ENCODE data around the gene CPNE4. TPM values are rescaled to one million over a fixed set of nuclear protein-coding genes. Genes with fewer than 3 reads are reported as not detected.

CPNE4 gene
- total and polyA plus RNA-seq, 4 donors = 3.2 to 22.8 (median 16.7) TPM

DNA sequence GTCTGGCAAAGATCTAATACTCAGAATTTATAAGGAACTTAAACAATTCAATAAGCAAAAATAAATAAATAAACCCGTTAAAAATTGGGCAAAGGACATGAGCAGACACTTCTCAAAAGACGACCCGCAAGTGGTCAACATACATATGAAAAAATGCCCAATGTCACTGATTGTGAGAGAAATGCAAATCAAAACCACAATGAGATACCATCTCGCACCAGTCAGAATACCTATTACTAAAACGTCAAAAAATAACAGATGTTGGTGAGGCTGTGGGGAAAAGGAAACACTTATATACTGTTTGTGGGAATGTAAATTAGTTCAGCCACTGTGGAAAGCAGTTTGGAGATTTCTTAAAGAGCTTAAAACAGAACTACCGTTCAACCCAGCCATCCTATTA lies 344.0 kb downstream of the CPNE4 start:
- Histone ChIP-seq H3K27ac (ENCODE audit: low read depth, low read length) (no peak overlapping the region), H3K27me3 (ENCODE audit: control insufficient read depth, insufficient read depth, low read length) (no peaks in the 10 kb centered on the region), H3K9me3 (ENCODE audit: control insufficient read depth, insufficient read depth, low read length) (no peaks in the 10 kb centered on the region), H3K4me1 (ENCODE audit: control insufficient read depth, insufficient read depth, low read length) (no peaks in the 10 kb centered on the region), H3K4me3 (ENCODE audit: low read depth, low read length) (no peak overlapping the region), H3K36me3 (ENCODE audit: control insufficient read depth, insufficient read depth, low read length) (no peaks in the 10 kb centered on the region)
- WGBS (ENCODE audit: insufficient coverage) = no CpG with 5 or more reads among the region's 6 CpGs
- no peak for DNase-seq (ENCODE audit: low read depth in 4 of 6, low spot score in 6 of 6)

DNA sequence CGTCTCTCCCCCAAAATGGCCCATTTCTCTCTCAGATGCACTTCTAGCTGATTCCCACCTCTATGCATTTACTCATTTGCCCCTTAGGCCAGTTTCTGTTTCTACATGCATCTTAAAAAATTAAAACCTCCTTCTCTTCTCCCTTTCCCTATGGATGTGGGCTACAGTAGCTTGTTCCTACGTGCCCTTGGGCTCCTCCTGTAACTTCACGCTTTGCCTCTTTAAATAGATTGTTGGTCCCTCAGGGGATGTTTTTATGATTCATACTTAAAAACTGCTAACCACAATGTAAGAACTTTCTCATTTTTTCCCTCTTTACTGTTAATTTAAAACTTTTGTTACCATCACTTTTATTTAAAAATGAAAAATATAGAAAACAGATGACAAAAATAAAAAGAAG lies 346.4 kb downstream of the CPNE4 start:
- no peak for DNase-seq (ENCODE audit: low read depth in 4 of 6, low spot score in 6 of 6)
- Histone ChIP-seq H3K9me3 (ENCODE audit: control insufficient read depth, insufficient read depth, low read length) (no peaks in the 10 kb centered on the region), H3K27ac (ENCODE audit: low read depth, low read length) (no peak overlapping the region), H3K36me3 (ENCODE audit: control insufficient read depth, insufficient read depth, low read length) (no peaks in the 10 kb centered on the region), H3K27me3 (ENCODE audit: control insufficient read depth, insufficient read depth, low read length) (no peaks in the 10 kb centered on the region), H3K4me3 (ENCODE audit: low read depth, low read length) (no peak overlapping the region), H3K4me1 (ENCODE audit: control insufficient read depth, insufficient read depth, low read length) (no peaks in the 10 kb centered on the region)
- WGBS (ENCODE audit: insufficient coverage) = 100% methylated on average over 1 of the region's 3 CpGs

DNA sequence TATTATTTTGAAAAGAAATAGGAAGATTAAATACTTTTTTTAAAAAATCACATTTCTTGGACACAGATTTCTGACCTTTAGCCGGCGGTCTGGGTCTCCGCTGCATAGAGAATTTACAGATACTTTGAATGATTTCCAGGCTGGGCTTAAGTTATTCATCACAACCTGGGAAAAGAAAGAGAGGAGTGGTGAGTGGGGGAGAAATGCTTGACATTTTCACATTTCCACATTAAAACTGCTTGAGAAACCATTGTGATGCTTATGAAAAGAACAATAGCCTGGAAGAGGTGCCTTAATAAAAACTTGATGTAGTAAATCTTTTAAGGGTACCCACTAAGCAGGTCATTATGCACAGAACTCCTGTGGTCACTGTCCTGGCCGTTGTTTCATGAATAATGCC lies 365.2 kb downstream of the CPNE4 start:
- H3K27me3 ChIP-seq (ENCODE audit: control insufficient read depth, insufficient read depth, low read length) = no peaks in the 10 kb centered on the region
- H3K4me1 ChIP-seq (ENCODE audit: control insufficient read depth, insufficient read depth, low read length) = no peaks in the 10 kb centered on the region
- no peak for DNase-seq (ENCODE audit: low read depth in 4 of 6, low spot score in 6 of 6)
- H3K27ac ChIP-seq (ENCODE audit: low read depth, low read length) = no peak overlapping the region
- H3K4me3 ChIP-seq (ENCODE audit: low read depth, low read length) = no peak overlapping the region
- WGBS (ENCODE audit: insufficient coverage) = no CpG with 5 or more reads among the region's 4 CpGs
- no peaks in the 10 kb centered on the region for H3K9me3 ChIP-seq (ENCODE audit: control insufficient read depth, insufficient read depth, low read length)
- no peaks in the 10 kb centered on the region for H3K36me3 ChIP-seq (ENCODE audit: control insufficient read depth, insufficient read depth, low read length)

DNA sequence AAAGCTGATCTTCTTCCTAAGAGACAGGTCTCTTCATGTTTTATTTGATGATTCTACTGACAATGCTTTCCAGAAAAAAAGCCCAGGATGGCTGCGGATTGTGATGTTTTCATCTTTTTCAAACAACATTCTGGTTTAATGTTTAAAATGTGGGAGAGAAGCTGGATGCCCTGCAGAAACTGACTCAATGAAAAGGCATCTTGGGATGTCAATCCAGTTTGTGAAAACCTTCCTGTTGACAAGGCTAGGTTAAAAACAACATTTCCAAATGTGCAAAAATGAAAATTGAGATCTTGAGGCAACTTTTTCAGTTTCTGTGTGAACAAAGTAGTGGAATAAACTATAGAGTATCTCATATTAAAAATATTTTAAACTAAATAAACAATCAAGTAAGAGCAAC lies 376.0 kb downstream of the CPNE4 start:
- H3K9me3 ChIP-seq (ENCODE audit: control insufficient read depth, insufficient read depth, low read length) = no peaks in the 10 kb centered on the region
- no peaks in the 10 kb centered on the region for H3K27me3 ChIP-seq (ENCODE audit: control insufficient read depth, insufficient read depth, low read length)
- H3K4me1 ChIP-seq (ENCODE audit: control insufficient read depth, insufficient read depth, low read length) = no peaks in the 10 kb centered on the region
- WGBS (ENCODE audit: insufficient coverage) = no CpG with 5 or more reads among the region's 1 CpG
- no peak for DNase-seq (ENCODE audit: low read depth in 4 of 6, low spot score in 6 of 6)
- no peaks in the 10 kb centered on the region for H3K36me3 ChIP-seq (ENCODE audit: control insufficient read depth, insufficient read depth, low read length)
- H3K27ac ChIP-seq (ENCODE audit: low read depth, low read length) = no peak overlapping the region
- H3K4me3 ChIP-seq (ENCODE audit: low read depth, low read length) = no peak overlapping the region

DNA sequence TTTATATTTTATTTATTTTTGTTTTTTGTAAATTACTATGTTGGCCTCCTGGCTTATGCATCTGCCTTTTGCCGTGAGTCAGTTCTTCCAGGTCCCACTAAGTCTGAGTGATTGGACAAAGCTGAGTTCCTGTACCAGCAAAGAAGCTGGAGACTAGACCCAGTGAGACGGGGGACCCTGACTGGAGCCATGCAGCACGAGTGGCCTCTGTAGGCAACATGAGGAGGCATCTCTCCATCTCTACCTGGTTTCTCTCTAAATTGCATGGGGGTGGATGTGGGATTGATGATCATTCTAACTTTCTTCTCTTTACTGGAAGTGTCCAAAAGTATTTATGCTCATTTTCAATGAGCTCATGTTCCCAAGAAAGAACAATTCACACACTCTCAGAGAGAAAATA lies 376.7 kb downstream of the CPNE4 start:
- Histone ChIP-seq H3K27me3 (ENCODE audit: control insufficient read depth, insufficient read depth, low read length) (no peaks in the 10 kb centered on the region), H3K36me3 (ENCODE audit: control insufficient read depth, insufficient read depth, low read length) (no peaks in the 10 kb centered on the region), H3K9me3 (ENCODE audit: control insufficient read depth, insufficient read depth, low read length) (no peaks in the 10 kb centered on the region), H3K27ac (ENCODE audit: low read depth, low read length) (no peak overlapping the region), H3K4me1 (ENCODE audit: control insufficient read depth, insufficient read depth, low read length) (no peaks in the 10 kb centered on the region), H3K4me3 (ENCODE audit: low read depth, low read length) (no peak overlapping the region)
- no peak for DNase-seq (ENCODE audit: low read depth in 4 of 6, low spot score in 6 of 6)
- WGBS (ENCODE audit: insufficient coverage) = 100% methylated on average over 2 of the region's 3 CpGs

DNA sequence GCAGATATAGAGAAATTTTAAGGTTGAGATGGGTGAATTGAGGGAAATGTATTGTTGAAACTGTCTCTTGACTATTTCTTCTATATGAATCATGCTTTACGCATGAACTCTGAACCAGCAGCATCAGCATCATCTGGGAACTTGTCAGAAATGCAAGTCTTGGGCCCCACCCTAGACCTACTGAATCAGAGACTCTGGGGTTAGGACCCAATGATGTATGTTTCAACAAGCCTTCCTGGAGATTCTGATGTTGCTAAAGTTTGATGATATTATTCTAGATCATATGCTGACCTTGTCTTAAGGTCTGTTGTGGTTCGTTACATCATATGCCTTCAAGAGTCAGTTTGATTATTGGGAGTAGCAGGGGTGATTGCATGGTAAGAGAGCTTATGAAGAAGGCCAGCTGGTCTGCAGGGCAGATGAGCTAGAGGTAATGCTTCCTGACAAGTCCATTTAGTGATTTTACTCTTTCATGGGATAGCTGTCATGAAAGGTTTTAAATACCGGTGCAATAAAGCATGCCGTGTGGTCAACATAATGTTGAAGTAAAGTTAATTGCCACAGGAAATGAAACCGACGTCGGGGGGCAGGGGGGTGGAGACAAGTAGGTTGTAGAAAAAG lies 379.6 kb downstream of the CPNE4 start:
- Histone ChIP-seq H3K27ac (ENCODE audit: low read depth, low read length) (no peak overlapping the region), H3K27me3 (ENCODE audit: control insufficient read depth, insufficient read depth, low read length) (no peaks in the 10 kb centered on the region), H3K4me1 (ENCODE audit: control insufficient read depth, insufficient read depth, low read length) (no peaks in the 10 kb centered on the region), H3K9me3 (ENCODE audit: control insufficient read depth, insufficient read depth, low read length) (no peaks in the 10 kb centered on the region), H3K4me3 (ENCODE audit: low read depth, low read length) (no peak overlapping the region), H3K36me3 (ENCODE audit: control insufficient read depth, insufficient read depth, low read length) (no peaks in the 10 kb centered on the region)
- no peak for DNase-seq (ENCODE audit: low read depth in 4 of 6, low spot score in 6 of 6)
- 100% methylated on average over 1 of the region's 7 CpGs for WGBS (ENCODE audit: insufficient coverage)

DNA sequence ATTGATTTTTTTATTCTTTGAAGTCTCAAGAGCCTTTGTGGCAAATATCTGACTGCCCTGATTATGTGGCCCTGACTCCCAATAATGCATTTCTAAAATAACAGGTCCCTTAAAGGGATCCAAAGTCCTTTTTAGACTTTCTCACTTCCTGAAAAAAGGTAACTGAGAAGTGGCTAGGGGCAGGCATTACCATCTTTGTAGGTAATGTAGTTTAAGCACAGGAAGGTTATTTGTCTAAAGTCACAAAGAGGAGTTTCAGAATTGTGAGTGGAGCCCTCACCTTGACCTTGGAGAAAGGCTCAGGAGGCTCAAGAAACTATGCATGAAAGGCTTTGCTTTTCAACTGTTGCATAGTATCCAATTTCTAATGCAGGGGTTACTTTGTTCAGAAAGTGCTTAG lies 389.2 kb downstream of the CPNE4 start:
- Histone ChIP-seq H3K4me3 (ENCODE audit: low read depth, low read length) (no peak overlapping the region), H3K36me3 (ENCODE audit: control insufficient read depth, insufficient read depth, low read length) (no peaks in the 10 kb centered on the region), H3K9me3 (ENCODE audit: control insufficient read depth, insufficient read depth, low read length) (no peaks in the 10 kb centered on the region)

DNA sequence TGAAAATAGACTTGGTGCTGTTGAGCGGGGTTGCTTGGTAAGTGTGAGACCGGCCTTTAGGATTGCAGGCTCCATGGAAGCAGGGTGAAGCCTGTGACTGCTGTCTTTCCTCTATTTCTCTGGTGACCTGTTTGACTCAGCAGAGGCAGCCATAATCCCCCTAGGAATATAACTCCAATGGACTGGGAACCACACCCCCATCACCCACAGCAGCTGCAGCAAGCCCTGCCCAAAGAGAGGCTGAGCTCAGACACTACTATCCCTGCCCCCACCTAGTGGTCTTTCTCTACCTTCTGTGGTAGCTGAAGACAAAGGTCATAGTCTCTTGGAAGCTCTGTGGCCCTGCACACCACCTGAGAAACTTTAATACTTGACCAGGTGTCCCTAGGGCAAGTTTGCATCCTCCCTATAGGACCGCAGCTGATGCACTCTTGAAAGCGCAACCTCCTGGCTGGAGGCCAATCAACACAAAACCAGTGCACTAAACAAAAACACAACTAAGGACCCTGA lies 398.5 kb downstream of the CPNE4 start:
- no peaks in the 10 kb centered on the region for H3K36me3 ChIP-seq (ENCODE audit: control insufficient read depth, insufficient read depth, low read length)
- no peaks in the 10 kb centered on the region for H3K27me3 ChIP-seq (ENCODE audit: control insufficient read depth, insufficient read depth, low read length)
- no peak for DNase-seq (ENCODE audit: low read depth in 4 of 6, low spot score in 6 of 6)
- 94% methylated on average over 4 of the region's 4 CpGs for WGBS (ENCODE audit: insufficient coverage)
- no peak overlapping the region for H3K4me3 ChIP-seq (ENCODE audit: low read depth, low read length)
- no peaks in the 10 kb centered on the region for H3K9me3 ChIP-seq (ENCODE audit: control insufficient read depth, insufficient read depth, low read length)
- no peak overlapping the region for H3K27ac ChIP-seq (ENCODE audit: low read depth, low read length)
- no peaks in the 10 kb centered on the region for H3K4me1 ChIP-seq (ENCODE audit: control insufficient read depth, insufficient read depth, low read length)

More for the DNA sequence above, 389.2 kb downstream of the CPNE4 start:
- DNase-seq (ENCODE audit: low read depth in 4 of 6, low spot score in 6 of 6) = no peak
- Histone ChIP-seq H3K27me3 (ENCODE audit: control insufficient read depth, insufficient read depth, low read length) (no peaks in the 10 kb centered on the region), H3K27ac (ENCODE audit: low read depth, low read length) (no peak overlapping the region), H3K4me1 (ENCODE audit: control insufficient read depth, insufficient read depth, low read length) (no peaks in the 10 kb centered on the region)

DNA sequence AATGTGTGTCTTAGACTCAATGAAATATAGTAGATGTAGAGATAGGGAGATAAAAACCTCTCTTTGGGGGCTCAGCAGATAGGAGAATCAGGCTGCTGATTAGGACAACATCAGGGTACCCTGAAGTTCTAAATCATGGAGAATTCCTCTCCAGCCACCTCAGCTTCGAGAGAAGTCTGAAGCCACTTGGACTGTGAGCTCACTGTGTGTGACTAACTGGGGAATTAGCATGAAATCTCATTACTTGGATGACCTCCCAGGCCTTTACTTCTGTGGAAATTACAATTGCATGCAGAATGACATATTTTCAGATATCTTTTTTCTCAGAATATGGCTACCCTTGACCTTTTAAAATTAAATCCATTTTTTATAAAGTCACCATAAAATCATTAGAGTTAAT lies 404.0 kb downstream of the CPNE4 start:
- Histone ChIP-seq H3K4me3 (ENCODE audit: low read depth, low read length) (no peak overlapping the region), H3K27me3 (ENCODE audit: control insufficient read depth, insufficient read depth, low read length) (no peaks in the 10 kb centered on the region), H3K36me3 (ENCODE audit: control insufficient read depth, insufficient read depth, low read length) (no peaks in the 10 kb centered on the region), H3K9me3 (ENCODE audit: control insufficient read depth, insufficient read depth, low read length) (no peaks in the 10 kb centered on the region), H3K4me1 (ENCODE audit: control insufficient read depth, insufficient read depth, low read length) (no peaks in the 10 kb centered on the region), H3K27ac (ENCODE audit: low read depth, low read length) (no peak overlapping the region)
- WGBS (ENCODE audit: insufficient coverage) = no CpG with 5 or more reads among the region's 1 CpG
- DNase-seq (ENCODE audit: low read depth in 4 of 6, low spot score in 6 of 6) = no peak

DNA sequence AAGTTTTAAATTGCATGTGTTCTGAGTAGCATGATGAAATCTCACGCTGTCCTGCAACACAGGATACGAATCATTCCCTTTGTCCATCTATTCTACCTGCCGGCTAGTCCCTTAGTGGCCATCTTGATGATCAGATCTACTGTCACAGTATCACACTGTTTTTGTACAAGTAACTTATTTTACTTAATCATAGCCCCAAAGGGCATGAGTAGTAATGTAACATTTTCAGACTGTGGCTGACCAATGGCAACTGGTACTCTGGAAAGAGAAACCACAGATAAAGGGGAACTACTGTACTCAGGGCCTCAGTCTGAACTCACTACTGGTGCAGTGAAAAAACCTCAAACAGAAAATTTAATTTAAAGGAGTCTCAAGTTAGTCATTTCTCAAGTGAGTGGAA lies 404.7 kb downstream of the CPNE4 start:
- Histone ChIP-seq H3K27me3 (ENCODE audit: control insufficient read depth, insufficient read depth, low read length) (no peaks in the 10 kb centered on the region), H3K4me1 (ENCODE audit: control insufficient read depth, insufficient read depth, low read length) (no peaks in the 10 kb centered on the region), H3K27ac (ENCODE audit: low read depth, low read length) (no peak overlapping the region), H3K4me3 (ENCODE audit: low read depth, low read length) (no peak overlapping the region), H3K36me3 (ENCODE audit: control insufficient read depth, insufficient read depth, low read length) (no peaks in the 10 kb centered on the region), H3K9me3 (ENCODE audit: control insufficient read depth, insufficient read depth, low read length) (no peaks in the 10 kb centered on the region)
- no peak for DNase-seq (ENCODE audit: low read depth in 4 of 6, low spot score in 6 of 6)
- WGBS (ENCODE audit: insufficient coverage) = 92% methylated on average over 2 of the region's 3 CpGs

Measured in spinal cord (tissue), 10 donors.